Ecto neural progenitor cell (in vitro differentiated cells): ENCODE data around the gene RAB43.

ENCODE experiments used
- DNase-seq: peaks from one replicate; pipeline ENCODE4 v3.0.0-alpha.2; 2018; ENCODE audit warnings: low spot score

RAB43 gene

DNA sequence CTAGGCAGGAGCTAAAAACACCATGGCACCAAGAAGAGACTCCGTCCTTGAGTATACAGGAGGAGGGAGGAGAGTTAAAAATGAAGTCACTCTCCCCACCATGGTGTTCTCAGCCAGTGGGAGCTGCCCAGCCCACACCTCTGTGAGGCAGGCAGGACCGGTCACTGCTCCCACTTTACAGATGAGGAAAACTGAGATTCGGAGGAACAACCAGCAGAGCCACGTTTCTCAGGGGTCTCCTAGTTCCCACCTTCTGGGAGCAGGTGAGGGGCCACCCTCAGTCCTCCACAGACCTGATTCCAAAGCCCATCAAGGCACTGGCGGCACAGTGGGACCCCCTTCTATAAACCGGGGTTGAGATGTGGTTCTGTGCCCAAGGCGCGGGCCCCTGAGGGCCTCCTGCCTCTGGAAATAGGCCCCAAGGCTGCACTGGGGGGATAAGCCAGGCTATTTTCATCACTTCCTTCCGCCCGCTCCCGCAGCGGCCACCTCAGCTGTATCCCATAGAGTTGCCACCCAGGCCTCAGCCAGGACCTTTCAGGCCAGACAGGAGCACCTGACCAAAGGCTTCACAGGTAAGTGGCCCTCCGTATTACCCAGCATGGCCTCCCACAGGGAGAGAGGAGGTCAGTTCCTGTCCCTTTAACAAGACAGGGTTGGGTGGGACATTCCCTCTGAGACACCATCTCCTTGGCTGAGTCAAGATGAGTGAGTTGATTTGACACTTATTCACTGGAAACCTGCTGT, 61.2 kb downstream of the RAB43 start, which contains the start of gene GP9:
Gene GP9 (plus strand): TSS at position 504 of the 747 bp plus-strand sequence. CDS start 961 bp downstream, outside the sequence.
- no peak for DNase-seq

DNA sequence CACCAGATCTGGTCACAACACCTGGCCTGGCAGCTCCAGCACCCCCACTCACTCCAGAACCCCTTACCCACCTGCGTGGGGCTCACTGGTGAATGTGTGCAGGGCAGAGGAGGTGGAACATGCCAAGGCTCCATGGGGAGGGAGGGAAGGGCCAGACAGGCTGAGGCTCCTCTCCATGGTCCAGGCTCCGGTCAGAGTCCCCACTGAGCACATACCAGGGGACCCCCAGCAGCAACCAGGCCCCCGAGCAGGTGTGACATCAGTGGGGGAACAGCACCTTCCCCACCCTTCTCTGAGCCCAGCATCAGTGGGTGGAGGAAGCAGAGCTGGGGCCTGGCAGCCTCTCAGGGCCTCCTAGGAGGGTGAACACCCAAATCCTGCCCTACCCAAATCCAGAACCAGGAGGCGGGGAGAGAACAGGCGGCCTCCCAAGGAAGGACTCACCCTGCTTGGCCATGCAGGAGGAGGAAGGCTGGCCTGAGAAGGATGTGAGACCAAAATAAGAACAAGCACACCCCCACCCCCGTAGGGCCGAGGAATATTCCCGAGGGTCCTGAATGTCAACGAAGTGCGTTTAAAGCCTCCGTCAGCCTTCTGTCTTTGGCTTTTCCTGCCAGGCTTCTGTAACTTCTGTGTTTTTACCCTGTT, 62.2 kb downstream of the RAB43 start:
- no peak for DNase-seq

DNA sequence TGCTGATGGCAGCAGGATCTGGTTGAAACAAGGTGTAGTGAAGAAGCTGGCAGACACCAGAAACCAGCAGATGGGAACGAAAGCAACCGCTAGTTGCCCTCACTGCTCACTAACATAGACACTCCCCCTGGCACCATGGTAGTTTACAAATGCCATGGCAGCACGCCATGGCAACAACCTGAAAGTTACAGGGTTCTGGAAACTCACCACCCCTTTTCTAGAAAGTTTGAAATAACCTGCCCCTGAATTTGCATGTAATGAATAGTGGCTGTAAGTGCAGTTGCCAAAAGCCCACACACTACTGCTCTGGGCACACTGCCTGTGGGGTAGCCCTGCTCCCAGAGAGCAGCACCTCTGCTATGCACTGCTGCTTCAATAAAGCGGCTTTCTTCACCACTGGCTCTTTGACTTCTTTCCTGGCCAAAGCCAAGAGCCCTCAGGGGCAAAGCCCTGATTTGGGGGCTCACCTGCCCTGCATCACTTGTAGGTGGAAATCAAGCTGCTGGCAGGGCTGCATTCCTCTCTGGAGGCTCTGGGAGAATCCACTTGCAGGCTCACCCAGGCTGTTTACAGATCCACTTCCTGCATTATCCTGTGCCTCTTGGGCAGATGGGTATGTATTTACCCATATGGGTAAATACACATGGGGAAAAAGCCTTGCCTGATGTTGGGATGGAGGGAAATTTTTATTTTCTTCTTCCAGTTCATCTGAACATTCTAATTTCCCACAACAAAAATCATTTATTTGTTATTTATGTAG, 63.0 kb downstream of the RAB43 start:
- no peak for DNase-seq

DNA sequence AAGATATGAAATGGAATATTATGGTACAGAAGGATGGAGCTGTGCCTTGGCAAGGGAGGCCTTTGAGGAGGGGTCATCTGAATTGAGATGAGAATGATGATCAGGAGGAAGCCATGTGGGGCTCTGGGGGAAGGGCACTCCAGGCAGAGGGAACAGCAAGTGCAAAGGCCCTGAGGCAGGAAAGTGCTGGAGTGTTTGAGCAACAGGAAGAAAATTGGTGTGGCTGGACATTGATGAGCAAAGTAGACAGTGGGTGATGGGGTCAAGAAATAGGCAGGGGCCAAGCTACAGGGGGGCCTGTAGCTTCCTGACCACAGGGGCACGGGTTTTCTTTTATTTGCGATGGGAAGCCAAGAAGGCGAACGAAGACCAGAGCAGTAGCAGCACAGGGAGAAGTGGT, 64.4 kb downstream of the RAB43 start:
- no peak for DNase-seq

DNA sequence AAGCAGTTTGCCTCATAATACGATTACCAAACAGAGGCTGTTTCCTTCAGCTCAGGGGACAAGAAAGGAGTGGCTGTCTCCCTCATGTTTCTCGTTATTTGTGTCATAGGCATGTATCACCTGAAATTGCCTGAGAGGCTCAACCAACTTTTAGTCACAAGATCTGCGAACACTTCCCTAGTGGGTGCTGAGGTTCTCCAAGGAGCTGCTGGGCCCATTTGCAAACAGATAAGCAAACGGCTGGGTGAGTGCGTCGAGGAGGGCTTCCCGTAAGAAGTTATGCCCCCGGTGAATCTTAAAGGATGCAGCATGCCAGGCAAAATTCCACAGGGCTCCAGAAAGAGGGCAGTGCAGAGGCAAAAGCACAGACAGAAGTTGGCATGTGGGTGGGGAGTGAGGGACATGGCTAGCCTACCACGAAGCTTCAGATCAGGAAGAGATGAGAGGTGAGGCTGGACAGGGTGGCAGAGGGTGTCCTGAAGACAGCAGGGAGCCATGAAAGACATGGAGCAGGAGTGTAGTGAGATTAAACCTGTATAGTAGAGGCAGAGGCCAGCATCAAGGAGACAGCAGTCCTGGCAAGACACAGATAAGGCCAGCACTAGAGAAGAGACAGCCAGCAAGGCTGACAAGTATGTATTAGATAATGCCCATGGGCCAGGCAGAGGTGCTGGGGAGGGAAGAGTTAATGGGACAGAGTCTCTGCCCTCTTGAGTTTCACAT, 65.0 kb downstream of the RAB43 start:
- DNase-seq: no peak

DNA sequence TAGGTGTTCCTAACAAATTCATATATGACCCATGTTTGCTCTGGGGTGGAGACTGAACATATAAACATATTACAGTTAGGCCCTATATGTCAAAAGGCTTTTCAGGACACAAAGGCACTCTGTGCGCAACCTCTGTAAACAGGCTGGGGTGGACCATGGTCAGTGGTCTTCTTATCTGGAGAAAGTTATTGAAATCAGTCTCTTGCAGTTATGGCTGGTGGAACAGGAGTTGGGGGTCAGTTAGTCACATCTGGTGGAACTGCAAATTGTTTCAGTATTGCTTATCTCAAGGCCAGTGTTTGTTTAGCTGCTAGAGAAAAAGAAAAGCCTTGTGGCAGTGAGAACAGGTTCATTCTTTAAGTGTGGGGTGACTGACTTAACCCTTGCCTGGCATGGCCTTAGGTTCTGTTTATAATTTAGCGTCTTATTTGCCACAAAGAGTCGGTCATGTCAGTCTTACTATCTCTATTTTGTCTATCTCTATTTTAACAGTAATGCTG, 66.9 kb downstream of the RAB43 start:
- no peak for DNase-seq

DNA sequence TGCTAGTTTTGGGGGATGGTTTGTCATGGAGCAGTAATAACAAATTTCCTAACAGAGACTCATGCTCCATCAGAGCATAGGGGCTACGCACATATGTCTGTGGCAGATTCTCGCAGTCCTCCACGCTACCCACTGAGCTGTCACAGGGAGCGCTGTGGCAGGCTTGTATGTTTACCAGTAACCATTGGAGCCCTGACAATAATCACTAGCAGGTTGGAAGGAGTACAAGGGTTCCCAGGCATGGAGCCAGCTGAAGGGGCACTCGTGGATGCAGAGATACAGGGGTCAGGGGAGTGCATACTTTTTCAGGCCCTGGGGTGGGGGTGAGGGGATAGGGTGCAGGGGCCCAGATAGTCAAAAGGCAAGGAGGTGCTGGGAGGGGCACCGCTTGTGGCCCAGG, 68.9 kb downstream of the RAB43 start:
- peak; percentile 25 for DNase-seq

DNA sequence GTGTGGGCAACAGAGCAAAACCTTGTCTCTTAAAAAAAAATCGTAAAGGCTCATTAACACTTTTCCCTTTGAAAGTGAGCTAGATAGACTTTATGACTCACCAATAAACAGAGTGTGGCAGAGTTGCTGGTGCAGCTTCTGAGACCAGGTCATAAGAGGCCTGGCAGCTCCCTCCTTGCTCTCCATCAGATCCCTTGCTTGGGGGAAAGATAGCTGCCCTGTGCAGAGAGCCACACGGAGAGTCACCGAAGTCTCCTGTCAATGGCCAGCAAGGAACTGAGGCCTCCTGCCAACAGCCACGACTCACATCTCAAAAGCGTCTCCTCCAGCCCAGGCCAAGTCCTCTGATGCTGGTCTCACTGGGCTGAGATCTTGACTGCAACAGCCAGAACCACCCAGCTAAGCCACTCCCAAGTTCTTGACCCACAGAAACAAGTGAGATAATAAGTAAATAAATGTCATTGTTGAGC, 69.7 kb downstream of the RAB43 start:
- no peak for DNase-seq

DNA sequence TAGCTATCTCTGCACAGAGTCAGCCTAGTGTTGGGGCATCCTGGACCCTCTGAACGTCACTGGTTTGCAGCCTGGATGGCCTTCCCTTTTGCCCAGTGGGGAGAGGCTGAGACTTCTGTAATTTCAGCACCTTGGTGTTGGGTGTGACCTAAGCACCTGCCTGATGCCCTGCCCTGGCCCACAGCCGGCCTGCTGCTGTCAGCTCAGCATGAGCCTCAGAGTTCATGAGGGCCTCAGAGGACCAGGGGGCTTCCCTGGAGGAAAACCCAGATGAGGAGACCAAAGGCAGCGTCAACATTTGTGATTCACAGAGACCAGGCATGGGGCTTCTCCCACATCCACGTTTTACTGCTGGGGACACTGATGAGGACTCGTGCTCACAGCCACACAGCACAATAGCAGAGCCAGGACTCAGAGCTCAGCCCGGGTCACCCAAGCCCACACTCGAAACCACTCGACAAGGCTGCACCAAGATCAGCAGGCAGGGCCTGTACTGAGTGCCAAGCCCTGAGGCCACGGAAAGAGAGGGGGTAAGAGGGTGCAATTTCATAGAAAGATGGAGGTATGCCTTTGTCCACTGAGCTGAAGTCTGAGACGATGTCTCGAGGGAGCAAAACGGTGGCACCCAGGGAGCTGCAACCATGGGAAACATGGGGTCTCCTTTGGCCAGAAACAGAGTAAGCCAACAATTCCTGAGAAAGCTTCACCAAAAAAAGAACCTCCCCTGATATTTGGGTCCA, 70.9 kb downstream of the RAB43 start:
- no peak for DNase-seq

DNA sequence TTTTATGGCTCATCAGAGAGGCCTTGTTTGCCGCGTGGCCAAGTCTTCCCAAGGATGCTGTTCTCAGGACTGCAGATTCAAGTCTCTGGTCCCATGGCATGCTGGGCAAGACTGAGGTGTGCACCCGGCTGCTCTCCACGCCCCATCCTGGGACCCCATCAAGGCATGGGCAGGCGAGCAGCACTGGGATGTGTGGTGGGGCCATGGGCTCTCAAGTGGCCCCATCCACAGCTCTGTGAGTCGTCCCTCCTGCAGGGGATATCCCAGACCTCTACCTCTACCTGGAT, 74.1 kb downstream of the RAB43 start:
- DNase-seq: no peak

DNA sequence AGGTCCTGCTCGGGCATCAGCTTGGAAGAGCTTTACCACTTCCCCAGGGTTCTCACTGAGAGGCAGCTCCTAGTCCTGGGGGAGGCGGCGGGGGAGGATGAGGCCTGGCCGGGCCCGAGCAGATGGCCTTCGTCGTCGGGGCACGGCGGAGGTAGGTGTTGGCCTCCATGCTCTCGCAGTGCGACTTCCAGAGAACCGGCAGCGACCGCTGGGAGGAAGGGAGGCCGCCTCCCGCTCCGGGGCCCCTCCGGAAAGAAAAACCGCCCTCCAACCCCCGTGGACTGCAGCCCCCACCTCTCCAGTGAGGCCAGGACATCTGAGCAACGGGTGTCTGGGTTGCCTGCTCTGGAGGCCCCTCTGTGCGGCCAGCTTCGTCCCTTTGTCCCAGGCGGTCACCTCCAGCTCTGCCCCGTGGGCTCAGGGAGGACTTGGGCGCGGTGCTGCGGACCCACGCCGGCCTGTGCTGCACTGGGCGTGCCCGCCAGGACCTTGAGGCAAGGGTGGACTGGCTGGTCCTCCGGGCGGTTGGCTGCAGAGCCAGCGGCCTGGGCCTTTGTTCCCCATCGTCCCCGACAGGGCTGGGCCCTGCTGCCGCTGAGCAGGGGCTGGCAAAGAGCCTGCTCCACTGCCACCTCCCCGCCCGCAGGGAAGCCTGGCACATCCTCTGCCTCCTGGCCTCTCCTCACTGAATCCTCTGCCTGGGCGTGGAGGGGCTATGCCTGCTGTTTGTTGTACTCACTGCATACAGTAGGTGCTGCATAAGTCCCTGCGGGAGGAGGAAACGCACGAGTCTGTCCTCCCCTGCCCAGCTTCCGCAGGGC, 74.7 kb downstream of the RAB43 start:
- DNase-seq: no peak

DNA sequence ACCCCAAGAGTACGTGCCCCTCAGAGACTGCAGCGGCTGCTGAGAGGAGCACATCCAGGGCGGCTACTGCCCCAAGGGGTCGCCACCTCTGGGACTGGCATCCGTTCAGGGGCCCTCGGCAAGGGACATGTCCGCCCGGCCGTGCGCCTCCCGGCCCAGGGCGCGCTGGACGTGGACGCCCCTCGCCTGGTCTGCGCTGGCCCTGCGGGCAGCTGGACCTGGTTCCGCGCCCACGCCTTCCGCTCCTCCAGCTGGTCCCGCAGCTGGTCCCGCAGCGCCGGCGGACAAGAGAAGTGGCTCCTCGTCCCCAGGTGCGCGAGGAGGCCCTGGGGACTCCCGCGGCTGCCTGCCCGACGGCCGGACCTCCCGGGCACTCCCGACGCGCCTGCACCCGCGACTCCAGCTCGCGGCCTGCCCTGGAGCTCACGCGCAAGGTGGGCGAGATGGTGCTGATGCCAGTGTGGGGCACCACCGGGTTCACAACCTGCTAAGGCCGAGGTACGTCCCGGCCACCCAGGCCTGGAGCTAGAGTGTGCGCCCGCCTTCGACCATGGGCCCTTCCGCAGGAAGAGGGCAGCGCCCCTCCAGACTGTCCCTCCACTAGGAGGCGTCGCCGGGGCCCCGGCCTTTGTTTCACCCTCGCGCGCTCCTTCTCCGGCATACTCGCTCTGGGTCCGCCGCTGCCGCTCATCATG, 75.4 kb downstream of the RAB43 start:
- DNase-seq: no peak

DNA sequence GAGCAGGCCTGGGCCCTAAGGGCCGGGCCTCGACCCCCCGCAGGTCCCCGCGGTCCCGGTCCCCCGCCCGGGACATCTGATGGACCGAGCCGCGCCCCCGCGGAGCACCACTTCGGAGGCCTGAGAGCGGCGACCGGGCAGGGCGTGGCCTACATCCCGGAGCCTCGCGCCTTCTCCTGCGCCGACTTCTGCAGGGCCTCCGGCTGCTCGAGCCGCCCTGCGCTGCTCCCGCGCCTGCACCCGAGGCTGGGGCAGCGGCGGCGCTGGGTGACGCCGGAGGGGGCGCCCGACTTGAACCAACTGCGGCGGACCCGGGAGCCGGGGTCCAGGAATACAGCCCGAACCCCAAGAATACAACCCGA, 75.9 kb downstream of the RAB43 start:
- no peak for DNase-seq

DNA sequence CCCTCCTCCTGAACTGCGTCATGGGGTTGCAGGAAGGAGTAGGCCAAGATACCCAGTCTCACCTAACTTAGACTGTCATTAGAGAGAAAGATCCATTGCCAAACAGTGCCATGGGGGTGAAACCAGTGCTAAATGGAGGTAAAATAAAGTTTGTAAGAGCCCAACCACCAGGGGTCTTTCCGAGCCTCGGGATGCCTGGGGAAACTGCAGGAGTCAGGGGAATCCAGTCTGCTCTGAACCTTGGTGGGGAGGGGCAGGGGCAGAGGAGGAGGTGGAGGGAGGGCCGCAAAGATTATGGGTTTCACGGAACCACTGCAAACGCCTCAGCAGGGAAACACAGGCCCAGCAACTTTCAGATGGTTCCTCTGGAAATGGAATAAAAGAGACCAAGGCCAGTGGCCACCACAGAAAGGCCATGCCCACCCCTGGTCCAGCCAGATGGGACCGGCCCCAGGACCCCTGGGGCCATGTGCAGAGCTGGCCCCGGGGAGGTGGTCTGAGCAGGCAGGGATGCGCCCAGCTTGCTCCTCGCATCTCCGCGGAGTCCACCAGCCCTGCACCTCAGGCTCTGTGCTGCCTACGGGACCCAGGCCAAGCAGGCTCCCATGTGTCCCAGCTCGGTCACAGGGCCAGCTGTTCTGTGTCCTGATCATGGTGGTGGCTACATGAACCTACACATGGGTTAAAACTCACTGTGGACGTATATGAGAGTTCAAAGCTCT, 80.9 kb downstream of the RAB43 start:
- DNase-seq: peak; percentile 42

DNA sequence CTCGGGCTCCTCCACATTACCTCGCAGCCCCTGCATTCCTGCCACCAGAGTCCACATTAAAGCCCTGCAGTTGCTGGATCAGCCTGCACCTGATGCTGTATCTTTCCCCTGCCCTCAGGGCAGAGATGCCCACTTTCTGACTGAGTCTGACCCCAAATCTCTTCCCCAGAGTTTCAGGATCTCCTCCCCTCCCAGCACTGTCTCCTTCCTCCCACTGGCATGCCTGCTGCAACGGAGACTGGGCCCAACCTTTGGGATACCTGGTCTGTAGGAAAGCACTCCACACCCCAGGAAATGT, 81.6 kb downstream of the RAB43 start:
- DNase-seq: peak; percentile 37

DNA sequence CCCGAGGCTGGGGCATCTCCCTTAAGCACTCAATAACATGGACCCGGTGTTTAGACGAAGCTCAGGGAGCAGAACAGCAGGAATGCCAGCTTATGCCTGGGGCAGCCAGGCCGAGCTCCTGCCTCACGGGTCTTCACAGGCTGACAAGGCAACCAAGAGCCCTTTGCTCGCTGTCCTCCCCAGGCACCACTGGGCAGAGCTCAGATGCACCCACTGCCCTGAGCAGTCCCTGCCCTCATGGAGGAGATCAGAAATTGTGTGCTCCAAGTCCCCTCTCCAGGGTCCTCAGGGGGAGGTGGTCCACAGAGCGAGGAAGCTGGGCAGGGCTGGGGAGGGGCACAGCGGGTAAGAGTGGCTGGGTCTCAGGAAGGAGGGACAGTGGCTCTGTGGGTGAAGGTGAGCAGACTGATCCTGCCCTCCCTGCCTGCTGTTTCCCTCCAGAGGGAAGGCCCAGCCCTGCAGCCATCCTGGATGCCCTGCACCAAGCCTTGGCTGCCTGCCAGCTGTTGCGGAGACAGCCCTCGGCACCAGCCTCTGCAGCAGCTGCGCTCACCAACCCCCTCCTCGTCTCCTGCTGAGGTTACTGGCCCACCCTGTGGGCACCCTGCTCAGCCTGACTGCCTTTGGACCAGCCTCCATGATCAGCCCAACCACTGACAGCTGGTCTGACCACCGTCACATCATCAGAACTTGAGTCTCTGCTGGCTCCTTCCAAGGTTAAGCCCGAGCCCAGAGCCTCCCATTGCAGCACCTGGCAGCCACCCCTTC, 82.1 kb downstream of the RAB43 start:
- DNase-seq: peak; percentile 36

DNA sequence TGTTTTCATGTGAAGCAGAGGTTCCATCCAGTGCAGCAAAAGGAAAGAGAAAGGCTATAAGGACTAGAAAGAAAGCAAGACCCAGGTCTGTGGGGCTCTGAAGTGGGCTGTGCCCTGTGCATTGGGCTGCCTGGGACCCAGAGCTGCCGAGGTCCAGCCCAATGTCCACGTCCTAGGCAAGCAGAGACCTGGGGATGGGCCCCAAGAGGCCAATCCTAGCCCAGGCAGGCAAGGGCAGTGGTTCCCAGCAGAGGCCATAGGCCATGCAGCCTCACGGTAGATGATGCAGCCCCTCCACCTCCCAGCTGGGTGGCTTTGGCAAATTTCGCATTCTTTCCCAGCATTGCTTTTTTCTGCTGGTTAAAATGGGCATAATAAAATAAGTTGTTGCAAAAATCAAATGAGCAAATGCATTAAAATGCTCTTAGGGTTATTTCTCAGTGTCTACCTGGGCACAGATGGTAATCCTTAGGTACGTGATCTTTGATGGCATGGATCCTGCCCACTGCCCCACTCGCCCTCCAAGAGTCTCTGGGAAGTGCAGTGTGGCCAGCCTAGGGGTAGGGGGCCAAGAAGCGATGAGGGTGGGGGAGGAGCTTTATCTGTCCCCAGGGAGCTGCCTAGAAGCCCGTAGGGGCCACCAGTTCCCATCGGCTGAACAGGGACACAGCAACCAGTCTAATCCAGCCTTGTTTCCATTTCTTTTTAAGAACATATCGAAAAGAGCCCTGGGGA, 83.3 kb downstream of the RAB43 start:
- DNase-seq: peak; percentile 39
